Pancreas (tissue), 10 donors: Measurements from ENCODE around the gene STARD3. TPM values are rescaled to one million over a fixed set of nuclear protein-coding genes. Genes with fewer than 3 reads are reported as not detected.

Source experiments
- ATAC-seq, 4 donors: fragments of 200-7000 bp; cut with Tn5 transposase; one replicate each; pipeline versions ENCODE4 v1.8.0 to v1.9.1; 2020; ENCODE audit warnings: mild to moderate bottlenecking in 4 of 4, moderate library complexity in 4 of 4
- DNase-seq, 6 donors: peaks; one replicate each; pipeline ENCODE4 v3.0.0-alpha.2; 2020
- FAIRE-seq: peaks from 2 replicates; lab custom pipeline; 2012; peaks lifted over from hg19 to GRCh38; lab: Jason Lieb, UNC
- H3K27ac ChIP-seq, 4 donors: fragments of 200-600 bp; sonication (generic); 1 replicate in 3 of 4; 2 replicates in 1 of 4; pipeline versions ENCODE4 v1.5.0 to v1.8.0; 2020
- H3K27me3 ChIP-seq, 4 donors: fragments of 200-600 bp; one replicate each; pipeline ENCODE4 v1.8.0; 2021
- H3K36me3 ChIP-seq, 3 donors: fragments of 200-600 bp; sonication (generic) in 1 of 3; one replicate each; pipeline versions ENCODE4 v1.5.0 to v1.8.0; 2020 to 2021
- H3K4me1 ChIP-seq, 3 donors: fragments of 200-600 bp; one replicate each; pipeline ENCODE4 v1.8.0; 2021
- H3K4me3 ChIP-seq, 4 donors: fragments of 200-600 bp; sonication (generic) in 2 of 4; one replicate each; pipeline versions ENCODE4 v1.5.0 to v1.8.0; 2020 to 2021
- H3K9me3 ChIP-seq, 4 donors: fragments of 200-600 bp; one replicate each; pipeline ENCODE4 v1.8.0; 2021
- CTCF ChIP-seq, 4 donors: fragments of 200-600 bp; sonication (generic) in 3 of 4; IDR thresholded peaks; one replicate each; pipeline versions ENCODE4 v1.5.0 to v1.8.0; 2021; ENCODE audit warnings: antibody characterized with exemption in 4 of 4
- WGBS, 2 donors: extraction: QIAGEN DNeasy Blood & Tissue Kit; methylation state at CpG; one replicate each; pipeline ENCODE4 v1.1.7; 2013; 5-methylcytosine and 5-hydroxymethylcytosine counted together
- intact Hi-C, 3 donors: fragments of 100-400 bp; cut with DNase I; formaldehyde crosslinking; loops; one replicate each; pipeline versions ENCODE4 v1.11.1 to v1.14.2; 2022
- polyA plus RNA-seq, 2 donors: library from polyadenylated mRNA; stranded (reverse); fragments of 200-250 nt; gene quantifications; one replicate each; pipeline ENCODE4 v1.2.3, GENCODE V29; 2013
- total RNA-seq, 6 donors: library from RNA; stranded (reverse); fragmentation: NEBNext Ultra II Directional in 4 of 6; extraction: Animal tissue kit (Norgen Biotek cat#: 25700) in 4 of 6; gene quantifications; one replicate each; pipeline versions ENCODE4 v1.2.1 to v1.2.4, GENCODE V29; 2021 to 2023
- donor health status: healthy with polysubstance abuse.
- donor health status: DM: no; HTN: no; CAD: no; lungs with moderate emphysema.
- donor health status: DM: no; HTN: no; CAD: no.
- donor health status: control.
- donor health status: control.
- donor health status: Bipolar disorder and iron deficiency.
- donor health status: DM: yes; HTN: yes; CAD: no.
- donor health status: DM: no; HTN: no; CAD: no.
- donor health status: DM: no; HTN: no; CAD: no.
- donor health status: DM: yes; HTN: yes; CAD: no.

Gene STARD3
- total and polyA plus RNA-seq, 8 donors: 24.4 to 73.8 (median 29.9) TPM

- intact Hi-C loops: no loop called here
- no peaks in the 10 kb centered on the region for H3K27me3 ChIP-seq
- no peak overlapping the region for H3K4me3 ChIP-seq
- H3K36me3 ChIP-seq: peaks cover 3 to 64% (median 12%) of the 10 kb centered on the region in 3 donors
- no peak for TF ChIP-seq CTCF (IDR thresholded peaks at IDR 0.05)
- H3K27ac ChIP-seq: no peak overlapping the region
- H3K9me3 ChIP-seq: no peaks in the 10 kb centered on the region
- DNase-seq (no peak), ATAC-seq (no peak), FAIRE-seq (no peak)
- 86 to 90% methylated on average over 10 of the region's 10 CpGs for WGBS, 2 donors
- peaks cover 6 to 11% (median 9%) of the 10 kb centered on the region in 3 donors for H3K4me1 ChIP-seq
Measured at GRCh38 chr17:39711851-39712250, 74.9 kb downstream of the STARD3 start.

Other genes starting within 250 kb of the STARD3 start
- gene FBXL20, start 235.5 kb upstream of the STARD3 start, total RNA-seq: 10 to 100 TPM in 1 of 6 donors, 1 to 10 TPM in 5; 5.3 to 15.5 (median 7.7) TPM
- gene FBXL20, start 235.5 kb upstream of the STARD3 start, polyA plus RNA-seq: 1 to 10 TPM; 2.5 to 2.9 TPM
- 10 to 100 TPM in 4 of 6 donors, 1 to 10 TPM in 2; 7.1 to 16.8 (median 12.5) TPM for gene MED1, start 185.9 kb upstream of the STARD3 start, total RNA-seq
- 1 to 10 TPM; 4.0 to 6.0 TPM for gene MED1, start 185.9 kb upstream of the STARD3 start, polyA plus RNA-seq
- 10 to 100 TPM; 14.3 to 30.7 (median 18.2) TPM for gene CDK12, start 175.7 kb upstream of the STARD3 start, total RNA-seq
- gene CDK12, start 175.7 kb upstream of the STARD3 start, polyA plus RNA-seq: 10 to 100 TPM in 1 of 2 donors, 1 to 10 TPM in 1; 9.3 to 12.4 TPM
- not detected for gene NEUROD2, start 29.2 kb upstream of the STARD3 start, total RNA-seq
- under 1 TPM in 1 of 2 donors, not detected in 1; 0.04 TPM for gene NEUROD2, start 29.2 kb upstream of the STARD3 start, polyA plus RNA-seq
- gene PPP1R1B, start 10.2 kb upstream of the STARD3 start, total RNA-seq: 10 to 100 TPM; 42.8 to 74.3 (median 62.8) TPM
- 100 to 1,000 TPM in 1 of 2 donors, 10 to 100 TPM in 1; 99.1 to 201 TPM for gene PPP1R1B, start 10.2 kb upstream of the STARD3 start, polyA plus RNA-seq
- 1 to 10 TPM in 1 of 6 donors, under 1 TPM in 5; 0.13 to 2.0 (median 0.30) TPM for gene TCAP, start 28.2 kb downstream of the STARD3 start, total RNA-seq
- gene TCAP, start 28.2 kb downstream of the STARD3 start, polyA plus RNA-seq: 1 to 10 TPM; 1.1 to 3.0 TPM
- gene PNMT, start 31.3 kb downstream of the STARD3 start, total RNA-seq: under 1 TPM in 3 of 6 donors, not detected in 3; 0.16 to 0.64 (median 0.23) TPM
- gene PNMT, start 31.3 kb downstream of the STARD3 start, polyA plus RNA-seq: 10 to 100 TPM in 1 of 2 donors, 1 to 10 TPM in 1; 3.0 to 11.7 TPM
- 10 to 100 TPM; 19.4 to 33.4 (median 23.1) TPM for gene PGAP3, start 50.9 kb downstream of the STARD3 start, total RNA-seq
- 10 to 100 TPM; 34.7 to 46.3 TPM for gene PGAP3, start 50.9 kb downstream of the STARD3 start, polyA plus RNA-seq
- 10 to 100 TPM; 38.7 to 78.9 (median 45.0) TPM for gene ERBB2, start 62.9 kb downstream of the STARD3 start, total RNA-seq
- 10 to 100 TPM; 37.2 to 44.3 TPM for gene ERBB2, start 62.9 kb downstream of the STARD3 start, polyA plus RNA-seq
- 10 to 100 TPM; 17.0 to 26.5 (median 24.3) TPM for gene MIEN1, start 93.4 kb downstream of the STARD3 start, total RNA-seq
- gene MIEN1, start 93.4 kb downstream of the STARD3 start, polyA plus RNA-seq: 10 to 100 TPM; 54.4 to 75.2 TPM
- 10 to 100 TPM; 17.8 to 39.9 (median 26.5) TPM for gene GRB7, start 100.8 kb downstream of the STARD3 start, total RNA-seq
- gene GRB7, start 100.8 kb downstream of the STARD3 start, polyA plus RNA-seq: 10 to 100 TPM; 50.4 to 64.4 TPM
- 1 to 10 TPM in 2 of 6 donors, under 1 TPM in 4; 0.32 to 1.2 (median 0.84) TPM for gene IKZF3, start 227.2 kb downstream of the STARD3 start, total RNA-seq
- under 1 TPM; 0.12 to 0.15 TPM for gene IKZF3, start 227.2 kb downstream of the STARD3 start, polyA plus RNA-seq
- gene ZPBP2, start 231.1 kb downstream of the STARD3 start, total RNA-seq: not detected
- gene ZPBP2, start 231.1 kb downstream of the STARD3 start, polyA plus RNA-seq: not detected